ENCODE results near the gene MATN4. TPM values are rescaled to one million over a fixed set of nuclear protein-coding genes. Genes with fewer than 3 reads are reported as not detected.

The MATN4 gene
- total and polyA plus RNA-seq, 2 of the 4 experiments (the other 2 are of a cell fraction): 0.12 TPM; not detected in 1

DNA sequence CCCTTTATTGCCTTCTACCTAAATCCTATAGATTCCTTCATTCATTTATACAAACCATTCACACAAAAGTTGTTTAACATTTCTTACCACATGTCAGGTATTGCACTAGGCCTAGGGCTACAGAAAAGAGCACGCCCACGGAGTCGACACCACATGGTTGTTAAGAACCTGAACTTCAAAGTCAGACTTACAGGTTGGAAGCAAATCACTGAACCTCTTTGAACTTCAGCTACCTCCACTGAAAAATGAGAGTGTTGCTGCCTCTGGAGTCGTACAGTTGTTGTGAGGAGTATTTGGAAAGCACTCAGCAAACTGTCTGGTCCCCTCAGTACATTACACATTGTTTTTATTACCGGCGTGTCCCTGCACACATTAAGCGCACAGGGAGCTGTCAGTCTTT lies 50.4 kb downstream of the MATN4 start:
- Histone ChIP-seq H2AK9ac (replicated peaks; ENCODE audit: low read depth, low read length, poor library complexity) (no peak overlapping the region), H3K23ac (ENCODE audit: low read depth, low read length) (no peak overlapping the region), H2AK5ac (ENCODE audit: low read depth, low read length) (no peak overlapping the region), H2BK15ac (ENCODE audit: low read depth, low read length) (no peak overlapping the region), H3K14ac (replicated peaks; ENCODE audit: low read depth, low read length) (no peak overlapping the region), H4K20me1 (ENCODE audit: insufficient read depth, low read length) (no peaks in the 10 kb centered on the region), H3K56ac (ENCODE audit: extremely low read depth, insufficient read depth, low read length) (no peak overlapping the region), H3K9ac (ENCODE audit: low read depth, low read length) (no peak overlapping the region), H3K27me3 (ENCODE audit: control insufficient read depth, insufficient read depth, low read length) (peaks cover 12% of the 10 kb centered on the region), H3K36me3 (ENCODE audit: control insufficient read depth, insufficient read depth, low read length) (no peaks in the 10 kb centered on the region), H3K9me1 (ENCODE audit: insufficient read depth, low read length) (no peaks in the 10 kb centered on the region), H4K5ac (ENCODE audit: low read depth, low read length) (no peak overlapping the region), H3K4ac (ENCODE audit: low read depth, low read length) (no peak overlapping the region), H4K8ac (ENCODE audit: low read depth in 2 of 2, low read length in 2 of 2) (no peak overlapping the region), H3K4me1 (ENCODE audit: control insufficient read depth, insufficient read depth, low read length) (no peaks in the 10 kb centered on the region), H3K4me2 (ENCODE audit: low read depth, low read length) (no peak overlapping the region), H3K18ac (ENCODE audit: low read depth, low read length) (no peak overlapping the region), H2AFZ (replicated peaks; ENCODE audit: low read length, poor library complexity) (no peak overlapping the region), H4K91ac (ENCODE audit: insufficient read depth, low read depth, low read length) (no peak overlapping the region), H3K79me1 (ENCODE audit: low read depth in 1 of 2, low read length in 2 of 2) (no peaks in the 10 kb centered on the region), H2BK5ac (ENCODE audit: low read depth, low read length, poor library complexity, severe bottlenecking) (no peak overlapping the region), H3K4me3 (ENCODE audit: insufficient read depth, low read depth, low read length) (no peak overlapping the region), H2BK20ac (ENCODE audit: low read depth, low read length) (no peak overlapping the region), H2BK120ac (ENCODE audit: low read depth, low read length) (no peak overlapping the region), H3K9me3 (ENCODE audit: control insufficient read depth, insufficient read depth, low read length) (no peaks in the 10 kb centered on the region), H3K27ac (ENCODE audit: insufficient read depth, low read length) (no peak overlapping the region)
- BruUV-seq (replicated peaks): no TSS peak
- intact Hi-C loops (cut with micrococcal nuclease): no loop called here
- DNase-seq: no peak
- dilution Hi-C loops (cut with HindIII; ENCODE audit: low sequenced_read_pairs, unreplicated experiment): no loop called here
- no peak for TF ChIP-seq MXI1 (IDR thresholded peaks at IDR 0.05; ENCODE audit: borderline replicate concordance, low read depth, low read length)
- TF ChIP-seq MAZ (IDR thresholded peaks at IDR 0.05; ENCODE audit: borderline replicate concordance, low read depth, low read length): no peak
- no peak for TF ChIP-seq SMC3 (IDR thresholded peaks at IDR 0.05; ENCODE audit: low read depth, low read length)
- no peak for TF ChIP-seq NFE2L2 (IDR thresholded peaks at IDR 0.05; ENCODE audit: low read depth, low read length)
- TF ChIP-seq FOS (IDR thresholded peaks at IDR 0.05; ENCODE audit: low read depth, low read length): no peak
- TF ChIP-seq POLR2A (IDR thresholded peaks at IDR 0.05; ENCODE audit: low read depth, low read length): no peak
- TF ChIP-seq CEBPB (IDR thresholded peaks at IDR 0.05; ENCODE audit: low read depth, low read length): no peak
- no peak for TF ChIP-seq CHD1 (IDR thresholded peaks at IDR 0.05; ENCODE audit: low read depth, low read length)
- no peak for TF ChIP-seq CTCF (conservative IDR thresholded peaks at IDR 0.05; ENCODE audit: low read depth, low read length)
- TF ChIP-seq, protein P1, sequence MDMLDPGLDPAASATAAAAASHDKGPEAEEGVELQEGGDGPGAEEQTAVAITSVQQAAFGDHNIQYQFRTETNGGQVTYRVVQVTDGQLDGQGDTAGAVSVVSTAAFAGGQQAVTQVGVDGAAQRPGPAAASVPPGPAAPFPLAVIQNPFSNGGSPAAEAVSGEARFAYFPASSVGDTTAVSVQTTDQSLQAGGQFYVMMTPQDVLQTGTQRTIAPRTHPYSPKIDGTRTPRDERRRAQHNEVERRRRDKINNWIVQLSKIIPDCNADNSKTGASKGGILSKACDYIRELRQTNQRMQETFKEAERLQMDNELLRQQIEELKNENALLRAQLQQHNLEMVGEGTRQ (IDR thresholded peaks at IDR 0.05; ENCODE audit: low read depth, low read length): no peak
- TF ChIP-seq BHLHE40 (IDR thresholded peaks at IDR 0.05; ENCODE audit: low read depth, low read length): no peak
- no peak for TF ChIP-seq RAD21 (IDR thresholded peaks at IDR 0.05; ENCODE audit: low read length)
- TF ChIP-seq ELK1 (IDR thresholded peaks at IDR 0.05; ENCODE audit: borderline replicate concordance, low read depth, low read length): no peak
- no peak for TF ChIP-seq MAFK (IDR thresholded peaks at IDR 0.05; ENCODE audit: low read depth, low read length)
- TF ChIP-seq RCOR1 (IDR thresholded peaks at IDR 0.05; ENCODE audit: insufficient replicate concordance, low read length): no peak
- TF ChIP-seq RFX5 (IDR thresholded peaks at IDR 0.05; ENCODE audit: low read depth, low read length): no peak
- ChIA-PET POLR2A (ENCODE audit: unreplicated experiment) (no interaction called here), CTCF (no interaction called here)
- in situ Hi-C loops (cut with MboI; ENCODE audit: low sequenced_read_pairs): no loop called here
- ATAC-seq (ENCODE audit: low read depth): no peak
- 80% methylated on average over 3 of the region's 7 CpGs; no CpG with 5 or more reads in 1 of the 2 experiments for WGBS, 2 experiments (ENCODE audit: extremely low coverage in 2 of 2, insufficient read length in 1 of 2)

All from IMR-90 (cell line).